Caco-2 (cell line): Measurements from ENCODE around the gene SQOR. TPM values are rescaled to one million over a fixed set of nuclear protein-coding genes. Genes with fewer than 3 reads are reported as not detected.
A peak's percentile ranks its signal among the peaks of the same experiment; 100 is the strongest.

Source experiments
- BruUV-seq: library from RNA; stranded (reverse); fragments of 400-500 nt; replicated peaks from 2 replicates; lab custom pipeline; 2021; lab: Mats Ljungman, UMichigan
- CTCF ChIA-PET: fragments of 300-600 bp; sonication (Branson Sonifier 250); formaldehyde crosslinking; loops from one replicate; lab custom pipeline; 2022; ENCODE audit warnings: antibody characterized with exemption; lab: Charles Lee
- POLR2A ChIA-PET: fragments of 300-600 bp; sonication (Branson Sonifier 250); formaldehyde crosslinking; loops from one replicate; lab custom pipeline; 2022; ENCODE audit warnings: antibody characterized with exemption; lab: Charles Lee
- DNase-seq, 2 experiments: peaks; one replicate each; pipeline versions ENCODE4 v3.0.0 to v3.0.0-alpha.2; 2020 to 2022
- H3K27me3 ChIP-seq: replicated peaks from 2 replicates; pipeline ENCODE4 v1.6.0; 2011; ENCODE audit warnings: low read length; ENCODE audit not compliant: control insufficient read depth, insufficient read depth
- H3K36me3 ChIP-seq: 2 replicates; pipeline ENCODE4 v1.5.1; 2011; ENCODE audit warnings: low read length; ENCODE audit not compliant: control insufficient read depth, insufficient read depth
- H3K4me1 ChIP-seq: fragments of 250-450 bp; sonication (Bioruptor Pico); 2 replicates; pipeline ENCODE4 v1.5.1; 2020; ENCODE audit warnings: mild to moderate bottlenecking
- H3K4me3 ChIP-seq: 2 replicates; pipeline ENCODE4 v1.5.1; 2011; ENCODE audit warnings: low read depth, mild to moderate bottlenecking, control low read depth, low read length
- H3K9me3 ChIP-seq: fragments of 250-450 bp; sonication (Bioruptor Pico); 2 replicates; pipeline ENCODE4 v1.5.1; 2020; ENCODE audit warnings: mild to moderate bottlenecking, moderate library complexity
- H3K27ac Mint-ChIP-seq: one replicate; pipeline ENCODE4 v1.8.0; 2022; ENCODE audit warnings: mixed read lengths; ENCODE audit not compliant: unreplicated experiment
- H3K27me3 Mint-ChIP-seq: one replicate; pipeline ENCODE4 v1.8.0; 2022; ENCODE audit warnings: mixed read lengths; ENCODE audit not compliant: insufficient read depth, unreplicated experiment
- H3K36me3 Mint-ChIP-seq: one replicate; pipeline ENCODE4 v1.8.0; 2022; ENCODE audit warnings: mild to moderate bottlenecking, mixed read lengths; ENCODE audit not compliant: insufficient read depth, unreplicated experiment
- H3K4me1 Mint-ChIP-seq: one replicate; pipeline ENCODE4 v1.8.0; 2022; ENCODE audit warnings: low read depth, mixed read lengths; ENCODE audit not compliant: unreplicated experiment
- H3K4me3 Mint-ChIP-seq: one replicate; pipeline ENCODE4 v1.8.0; 2022; ENCODE audit warnings: mild to moderate bottlenecking, moderate library complexity, mixed read lengths; ENCODE audit not compliant: unreplicated experiment
- H3K9me3 Mint-ChIP-seq: one replicate; pipeline ENCODE4 v1.8.0; 2022; ENCODE audit warnings: mixed read lengths; ENCODE audit not compliant: unreplicated experiment
- CTCF ChIP-seq, 2 experiments: fragments of 200-600 bp in 1 of 2; IDR thresholded peaks; 1 replicate in 1 of 2; 2 replicates in 1 of 2; pipeline versions ENCODE4 v1.5.1 to v1.8.0; 2011 to 2022; ENCODE audit warnings: antibody characterized with exemption in 1 of 2, control low read depth in 1 of 2, inconsistent platforms in 1 of 2, low read depth in 1 of 2, low read length in 1 of 2, mild to moderate bottlenecking in 1 of 2, moderate library complexity in 1 of 2; ENCODE audit not compliant: insufficient read depth in 1 of 2, severe bottlenecking in 1 of 2, unreplicated experiment in 1 of 2
- intact Hi-C: fragments of 100-400 bp; cut with micrococcal nuclease; formaldehyde crosslinking; loops from one replicate; pipeline ENCODE4 v1.10.0; 2022; ENCODE audit not compliant: unreplicated experiment
- total RNA-seq: library from RNA; stranded (reverse); gene quantifications from 2 replicates; pipeline ENCODE4 v1.2.3, GENCODE V29; 2022

Gene SQOR
- total RNA-seq, 1 experiment from 2014 or later, result 5.0 TPM

- Histone ChIP-seq H3K9me3 (no peaks in the 10 kb centered on the region), H3K4me3 (no peak overlapping the region), H3K27me3 (no peaks in the 10 kb centered on the region), H3K36me3 (no peaks in the 10 kb centered on the region), H3K4me1 (peaks cover 8% of the 10 kb centered on the region)
- POLR2A ChIA-PET, result no interaction called here
- no peaks in the 10 kb centered on the region for H3K27me3 Mint-ChIP-seq
- no peak overlapping the region for H3K4me3 Mint-ChIP-seq
- DNase-seq, result no peak
- intact Hi-C loops, result no loop called here
- no peaks in the 10 kb centered on the region for H3K4me1 Mint-ChIP-seq
- H3K36me3 Mint-ChIP-seq, result no peaks in the 10 kb centered on the region
- TF ChIP-seq CTCF (IDR thresholded peaks at IDR 0.05; ENCODE audit: insufficient read depth in 1 of 2, low read depth in 1 of 2, low read length in 1 of 2, severe bottlenecking in 1 of 2, unreplicated experiment in 1 of 2), result no peak
- CTCF ChIA-PET, result no interaction called here
- H3K9me3 Mint-ChIP-seq, result no peaks in the 10 kb centered on the region
- H3K27ac Mint-ChIP-seq, result no peak overlapping the region
- BruUV-seq, result no TSS peak
Measured at GRCh38 chr15:45657764-45658545, 23.1 kb downstream of the SQOR start.

GRCh38 chr15:45660231-45660979 is 25.6 kb downstream of the SQOR start:
- Histone ChIP-seq H3K27me3 (no peaks in the 10 kb centered on the region), H3K36me3 (no peaks in the 10 kb centered on the region), H3K9me3 (no peaks in the 10 kb centered on the region), H3K4me3 (no peak overlapping the region), H3K4me1 (peaks cover 8% of the 10 kb centered on the region)
- ChIA-PET CTCF (interaction anchor here (0.7 to 1.1 kb wide), 3 partner anchors 9 to 19 kb away, joined by 3 read pairs; no protein-coding TSS in a partner anchor), POLR2A (no interaction called here)
- TF ChIP-seq CTCF (IDR thresholded peaks at IDR 0.05; ENCODE audit: insufficient read depth in 1 of 2, low read depth in 1 of 2, low read length in 1 of 2, severe bottlenecking in 1 of 2, unreplicated experiment in 1 of 2), result no peak
- Mint-ChIP-seq H3K27ac (peak overlapping the region; percentile 17), H3K4me3 (no peak overlapping the region), H3K9me3 (no peaks in the 10 kb centered on the region), H3K36me3 (no peaks in the 10 kb centered on the region), H3K4me1 (no peaks in the 10 kb centered on the region), H3K27me3 (no peaks in the 10 kb centered on the region)
- intact Hi-C loops, result no loop called here
- BruUV-seq, result no TSS peak
- DNase-seq, result no peak

GRCh38 chr15:45662375-45662774 is 27.5 kb downstream of the SQOR start:
- DNase-seq, result no peak
- CTCF ChIA-PET, result no interaction called here
- no peak for TF ChIP-seq CTCF (IDR thresholded peaks at IDR 0.05; ENCODE audit: insufficient read depth in 1 of 2, low read depth in 1 of 2, low read length in 1 of 2, severe bottlenecking in 1 of 2, unreplicated experiment in 1 of 2)
- Mint-ChIP-seq H3K36me3 (no peaks in the 10 kb centered on the region), H3K9me3 (no peaks in the 10 kb centered on the region), H3K27ac (no peak overlapping the region), H3K4me1 (no peaks in the 10 kb centered on the region), H3K27me3 (no peaks in the 10 kb centered on the region), H3K4me3 (no peak overlapping the region)
- peaks cover 1% of the 10 kb centered on the region; the same call in 1 of the 2 replicates for H3K36me3 ChIP-seq
- intact Hi-C loops, result no loop called here
- H3K9me3 ChIP-seq, result no peaks in the 10 kb centered on the region
- no peaks in the 10 kb centered on the region for H3K27me3 ChIP-seq
- POLR2A ChIA-PET, result no interaction called here
- H3K4me1 ChIP-seq, result peaks cover 8% of the 10 kb centered on the region
- BruUV-seq, result no TSS peak
- no peak overlapping the region for H3K4me3 ChIP-seq
